Vagina (tissue), 2 donors: Measurements from ENCODE around the gene KAZN.

Experiments
- CTCF ChIP-seq, 3 experiments: fragments of 450-650 bp in 2 of 3; fragments of 200-600 bp in 1 of 3; sonication (generic) in 1 of 3; IDR thresholded peaks; one replicate each; pipeline ENCODE4 v1.5.1; 2017 to 2019; ENCODE audit warnings: antibody characterized with exemption in 3 of 3, mild to moderate bottlenecking in 2 of 3, moderate library complexity in 2 of 3
- POLR2A ChIP-seq, 2 donors: fragments of 450-650 bp; IDR thresholded peaks; one replicate each; pipeline ENCODE4 v1.6.1; 2017; ENCODE audit warnings: antibody characterized with exemption in 2 of 2, mild to moderate bottlenecking in 2 of 2, moderate library complexity in 2 of 2
- POLR2AphosphoS5 ChIP-seq, 2 donors: sonication (generic); formaldehyde crosslinking; IDR thresholded peaks; one replicate each; pipeline ENCODE4 v1.9.0; 2017; ENCODE audit warnings: antibody characterized with exemption in 2 of 2, mild to moderate bottlenecking in 2 of 2, low read depth in 1 of 2; ENCODE audit not compliant: insufficient read depth in 1 of 2

- TF ChIP-seq POLR2A (IDR thresholded peaks at IDR 0.05), result peak in 1 of 2 donors; percentile 33
- TF ChIP-seq CTCF (IDR thresholded peaks at IDR 0.05), result no peak
- no peak for TF ChIP-seq POLR2AphosphoS5 (IDR thresholded peaks at IDR 0.05; ENCODE audit: insufficient read depth in 1 of 2, low read depth in 1 of 2)
These were observed 325.4 kb downstream of the KAZN start for GRCh38 chr1:14923727-14924452.
